ENCODE results near the gene VGF.

DNA sequence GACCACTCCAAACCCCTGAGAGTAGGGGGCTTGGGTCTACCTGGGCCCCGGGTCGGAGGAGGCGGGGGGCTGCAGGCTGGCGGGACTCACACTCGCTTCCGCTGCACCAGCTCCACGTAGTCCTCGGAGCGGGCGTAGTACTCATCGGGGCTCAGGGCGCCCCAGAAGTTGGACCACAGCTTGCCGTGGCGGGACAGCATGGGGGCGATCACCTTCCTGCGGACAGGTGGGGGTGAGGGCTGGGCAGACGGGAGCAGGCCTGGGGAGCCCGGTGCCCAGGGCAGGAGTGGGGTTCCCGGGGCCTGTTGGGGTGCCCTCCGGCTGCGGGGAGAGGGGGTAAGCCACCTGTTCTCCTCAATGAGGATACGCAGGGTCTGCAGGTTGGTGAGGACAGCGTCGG lies 46.1 kb upstream of the VGF start:
- no peak for TF ChIP-seq CTCF (IDR thresholded peaks at IDR 0.05; ENCODE audit: low read depth, low read length)
- TF ChIP-seq EZH2phosphoT487 (IDR thresholded peaks at IDR 0.05; ENCODE audit: low read depth), result no peak
